HuH-7 (cell line): ENCODE measurements around the gene LCN15.
"Not testable (repeated sequence)": the region's sequence is repeated elsewhere in the genome, so short reads cannot be mapped to it uniquely, and the experiment has no call there.

Experiments used
- DNase-seq: peaks from one replicate; pipeline ENCODE4 v3.0.0; 2011; ENCODE audit warnings: low spot score

LCN15 gene

GRCh38 chr9:136722093-136722968 lies 42.0 kb downstream of the LCN15 start:
- no peak for DNase-seq

GRCh38 chr9:136721339-136722092 lies 42.8 kb downstream of the LCN15 start:
- no peak for DNase-seq

GRCh38 chr9:136720898-136721338 lies 43.4 kb downstream of the LCN15 start:
- no peak for DNase-seq

DNA sequence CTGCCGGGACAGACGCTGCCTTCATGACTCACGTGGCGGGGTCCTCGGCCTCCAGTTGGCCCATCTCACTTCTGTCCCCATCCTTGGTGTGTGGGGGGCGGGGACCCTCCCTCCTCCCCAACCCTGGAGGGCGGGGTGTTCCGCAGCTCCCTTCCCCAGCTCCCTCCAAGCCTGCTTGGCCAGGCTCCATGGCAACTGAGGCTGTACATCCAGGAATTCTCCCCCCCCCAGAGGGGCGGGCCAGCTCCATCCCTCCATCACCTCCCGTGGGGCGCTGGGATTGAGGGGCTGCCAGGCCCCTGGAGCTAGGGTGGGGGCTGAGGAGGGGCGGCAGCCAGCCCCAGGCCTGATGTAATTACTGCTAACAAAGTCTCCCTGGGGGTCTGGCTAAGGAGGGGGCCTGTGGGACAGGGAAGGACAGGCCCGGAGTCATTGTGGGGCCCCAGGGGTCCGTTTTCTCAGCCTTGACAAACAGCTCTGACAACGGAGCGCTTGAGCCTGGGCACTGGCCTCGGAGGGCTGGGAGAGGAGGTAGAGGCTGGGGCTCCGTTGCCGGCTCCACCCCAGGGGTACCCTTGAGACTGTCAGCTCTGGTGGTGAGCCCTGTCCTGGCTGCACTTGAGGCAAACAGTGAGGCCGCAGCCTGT lies 43.9 kb downstream of the LCN15 start:
- DNase-seq, result no peak

DNA sequence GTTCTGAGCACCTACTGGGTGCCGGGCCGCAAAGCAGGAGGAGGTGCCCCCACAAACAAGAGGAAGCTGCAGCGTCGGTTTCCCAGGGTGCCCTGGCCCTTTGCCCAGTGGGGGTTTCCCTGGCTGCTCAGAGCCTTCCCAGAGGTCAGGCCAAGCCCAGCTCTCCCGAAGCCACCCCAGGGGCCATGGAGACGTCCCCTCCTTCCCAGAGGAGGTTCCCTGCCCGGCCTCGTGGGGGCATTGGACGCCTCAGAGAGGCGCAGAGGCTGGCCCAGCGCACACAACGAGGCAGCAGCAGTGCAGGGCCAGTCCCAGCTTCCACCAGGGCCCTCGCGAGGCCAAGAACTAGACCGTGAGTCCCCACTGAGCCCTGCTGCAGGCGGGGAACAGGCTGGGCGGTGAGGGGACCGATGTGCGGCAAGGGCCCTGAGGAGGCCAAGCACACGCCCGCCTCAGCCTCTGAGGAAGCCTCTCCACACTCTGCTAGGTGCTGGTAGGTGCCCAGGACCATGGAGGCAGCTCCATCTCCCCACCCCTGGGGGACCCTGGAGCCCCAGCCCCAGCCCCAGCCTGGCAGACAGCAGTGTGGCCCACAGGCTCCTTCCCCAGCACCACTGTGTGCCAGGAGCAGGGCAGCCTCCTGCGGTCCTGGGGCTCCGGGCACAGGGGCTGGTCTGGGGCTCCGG lies 45.0 kb downstream of the LCN15 start:
- no peak for DNase-seq

DNA sequence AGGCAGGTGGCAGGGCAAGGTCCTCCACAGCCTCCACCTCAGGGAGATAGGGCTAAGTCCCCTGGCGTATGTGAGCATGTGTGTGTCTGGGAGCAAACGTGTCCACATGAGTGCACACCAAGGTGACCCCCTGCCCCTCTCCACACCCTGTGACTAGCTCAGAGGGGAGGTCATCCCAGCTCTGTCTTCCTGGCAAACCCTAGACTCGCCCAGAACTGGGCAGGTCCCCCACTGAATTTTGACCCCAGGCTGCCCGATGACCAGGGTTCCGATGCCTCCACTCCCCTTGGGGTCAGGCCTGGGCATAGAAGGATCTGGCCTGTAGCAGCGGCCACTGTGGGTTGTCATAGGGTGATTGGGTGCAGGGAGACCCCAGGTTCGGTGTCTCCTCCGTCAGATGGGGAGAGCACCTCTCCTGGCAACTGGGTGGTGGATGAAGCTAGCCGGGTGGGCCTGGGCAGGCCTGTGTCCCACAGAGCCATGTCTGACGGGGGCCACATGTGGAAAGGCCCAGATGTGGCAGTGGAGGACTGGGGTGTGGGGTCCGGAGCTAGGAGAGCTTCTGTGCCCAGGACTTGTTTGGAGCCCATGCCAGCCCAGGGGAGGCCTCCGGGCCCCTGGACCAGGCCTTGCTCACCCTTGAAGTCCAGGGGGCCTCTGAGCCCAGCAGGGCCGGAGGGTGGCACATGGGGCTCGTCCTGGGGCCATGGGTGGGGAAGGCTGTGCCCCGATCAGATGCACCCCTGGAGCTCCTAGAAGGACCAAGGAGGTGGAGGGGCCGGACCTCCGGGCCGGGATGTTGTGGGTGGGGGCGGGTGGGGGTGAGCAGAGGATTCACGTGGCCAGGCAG lies 45.7 kb downstream of the LCN15 start:
- no peak for DNase-seq

DNA sequence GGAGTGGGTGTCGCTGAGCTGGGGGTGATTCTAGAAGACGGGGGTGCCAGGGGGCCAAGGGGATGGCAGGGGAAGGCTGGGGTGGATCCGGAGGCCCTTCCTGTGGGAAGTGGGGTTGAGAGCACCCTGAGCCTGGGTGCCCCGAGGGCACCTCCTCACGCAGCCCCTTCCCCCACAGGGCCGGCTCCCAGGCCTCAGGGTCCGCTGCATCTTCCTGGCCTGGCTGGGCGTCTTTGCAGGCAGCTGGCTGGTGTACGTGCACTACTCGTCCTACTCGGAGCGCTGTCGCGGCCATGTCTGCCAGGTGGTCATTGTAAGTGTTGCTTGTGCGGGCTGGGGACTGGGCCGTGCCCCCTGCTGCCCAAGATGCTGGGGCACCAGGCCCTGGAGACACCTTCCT lies 46.9 kb downstream of the LCN15 start:
- no peak for DNase-seq

DNA sequence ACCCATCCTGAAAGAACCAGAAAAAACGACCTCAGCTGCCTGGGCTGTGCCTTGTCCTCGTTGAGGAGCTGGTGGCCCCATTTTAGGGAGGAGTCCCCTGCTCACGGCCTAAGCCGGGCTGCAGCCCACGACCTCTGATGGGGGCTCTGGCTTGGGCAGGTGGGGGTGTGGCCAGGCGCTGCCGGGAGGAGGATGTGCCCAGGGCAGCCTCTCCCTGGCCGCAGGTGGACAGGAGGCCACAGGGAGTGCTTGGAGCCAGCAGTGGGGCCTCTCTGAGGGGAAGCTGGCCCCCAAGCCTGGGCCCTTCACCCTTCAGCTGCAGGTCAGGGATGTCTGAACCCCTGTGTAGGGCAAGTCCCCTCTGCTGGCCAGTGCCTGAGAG lies 49.4 kb downstream of the LCN15 start:
- DNase-seq, result no peak

GRCh38 chr9:136714096-136714892 lies 50.0 kb downstream of the LCN15 start:
- no peak for DNase-seq

GRCh38 chr9:136713550-136713949 lies 50.8 kb downstream of the LCN15 start:
- no peak for DNase-seq

DNA sequence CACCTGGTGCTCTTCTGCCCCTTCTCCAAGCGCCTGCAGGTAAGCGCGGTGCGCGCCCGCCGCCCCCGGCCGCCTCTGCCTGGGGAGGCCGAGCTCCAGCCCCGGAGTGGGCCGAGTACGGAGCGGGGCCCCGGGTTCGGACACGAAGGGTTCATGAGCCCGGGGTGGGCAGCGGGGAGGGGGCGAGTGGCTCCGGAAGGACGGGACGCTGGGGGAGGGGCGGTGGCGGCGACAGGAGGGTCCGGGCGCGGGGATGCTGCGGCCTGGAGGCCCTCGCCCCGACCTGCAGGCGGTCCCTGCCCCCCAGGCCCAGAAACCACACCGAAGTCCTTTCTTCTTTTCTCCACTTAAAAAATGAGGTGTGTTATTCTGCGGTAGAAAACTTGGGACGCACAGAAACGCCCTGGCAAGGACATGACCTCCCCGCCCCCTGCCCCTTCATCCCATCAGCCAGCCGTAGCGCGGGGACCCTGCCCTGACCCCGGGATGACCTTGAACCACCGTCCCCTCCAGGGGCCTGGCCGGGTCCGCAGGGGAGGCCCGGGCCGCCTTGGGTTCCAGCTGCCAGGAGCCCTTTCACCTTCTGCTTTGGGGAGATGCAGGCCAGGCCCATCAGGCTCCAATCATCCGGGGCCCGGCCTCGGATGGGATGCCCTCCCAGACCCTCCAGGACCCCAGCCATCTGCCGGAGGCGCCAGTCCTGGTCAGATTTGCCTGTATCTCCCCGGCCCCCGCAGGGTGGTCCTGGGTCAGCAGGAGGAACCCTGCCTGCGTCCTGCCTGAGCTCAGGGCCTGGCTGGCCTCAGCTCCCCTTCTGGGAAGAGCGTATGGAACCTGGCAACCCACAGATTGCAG lies 51.4 kb downstream of the LCN15 start:
- DNase-seq, result no peak

DNA sequence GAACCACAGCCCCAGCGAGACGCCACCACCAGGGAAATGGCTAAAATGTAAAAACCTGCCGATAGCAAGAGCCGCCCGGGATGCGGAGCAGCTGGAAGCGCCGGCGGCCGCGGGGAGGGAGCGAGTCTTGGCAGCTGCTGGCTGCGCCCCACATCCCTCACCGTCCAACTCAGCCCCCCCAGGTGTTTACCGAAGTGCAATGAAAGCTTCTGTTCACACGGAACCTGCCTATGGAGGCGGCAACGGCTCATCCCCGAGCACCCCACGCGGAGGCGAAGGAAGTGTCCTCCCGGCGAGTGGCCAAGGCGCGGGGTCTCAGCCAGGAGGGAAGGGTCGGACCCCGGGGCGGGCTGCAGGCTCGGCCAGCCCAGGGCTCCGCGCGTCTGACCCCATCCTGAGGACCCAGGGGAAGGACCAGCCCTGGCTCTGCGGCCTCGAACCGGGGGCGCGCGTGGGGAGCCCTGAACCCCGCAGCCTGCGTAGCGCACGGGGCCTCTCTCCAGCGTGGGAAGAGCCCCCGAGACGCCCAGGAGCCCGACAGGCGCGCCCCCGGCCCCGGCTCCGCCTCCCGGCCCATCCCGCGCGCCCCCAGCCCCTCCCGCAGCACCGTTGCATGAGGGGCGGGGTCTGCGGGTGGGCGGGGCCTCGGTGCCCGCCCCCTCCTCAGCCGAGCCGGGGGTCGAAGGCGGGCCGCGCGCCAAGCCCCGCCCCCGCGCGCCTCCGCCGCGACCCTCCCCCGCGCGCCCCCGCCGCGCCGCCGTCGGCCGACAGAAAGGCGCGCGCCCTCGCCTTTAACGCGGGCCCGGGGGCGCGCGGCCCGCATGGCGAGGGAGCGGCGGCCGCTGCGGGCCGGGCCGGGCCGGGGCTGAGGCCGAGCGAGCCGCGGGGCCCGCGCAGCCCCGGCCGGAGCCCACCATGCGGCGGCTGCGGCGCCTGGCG lies 52.3 kb downstream of the LCN15 start, which contains the start of gene DIPK1B:
DIPK1B (plus strand) TSS at position 822 of the 939 bp plus-strand sequence; CDS start at position 916, 94 bp downstream.
- DNase-seq, result peak; percentile 96

DNA sequence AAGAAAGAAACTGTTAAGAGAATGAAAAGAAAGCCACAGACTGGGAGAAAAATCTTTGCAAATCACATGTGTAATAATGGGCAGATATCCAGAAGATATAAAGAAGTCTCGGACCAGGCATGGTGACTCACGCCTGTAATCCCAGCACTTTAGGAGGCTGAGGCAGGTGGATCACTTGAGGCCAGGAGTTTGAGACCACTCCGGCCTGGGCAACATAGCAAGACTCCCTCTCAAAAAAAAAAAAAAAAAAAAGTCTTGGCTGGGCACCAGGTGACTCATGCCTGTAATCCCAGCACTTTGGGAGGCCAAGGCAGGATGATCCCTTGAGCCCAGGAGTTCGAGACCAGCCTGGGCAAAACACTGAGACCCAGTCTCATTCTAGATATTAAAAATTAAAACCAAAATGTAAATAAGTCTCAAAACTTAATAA lies 53.1 kb downstream of the LCN15 start:
- DNase-seq, result not testable (repeated sequence)

DNA sequence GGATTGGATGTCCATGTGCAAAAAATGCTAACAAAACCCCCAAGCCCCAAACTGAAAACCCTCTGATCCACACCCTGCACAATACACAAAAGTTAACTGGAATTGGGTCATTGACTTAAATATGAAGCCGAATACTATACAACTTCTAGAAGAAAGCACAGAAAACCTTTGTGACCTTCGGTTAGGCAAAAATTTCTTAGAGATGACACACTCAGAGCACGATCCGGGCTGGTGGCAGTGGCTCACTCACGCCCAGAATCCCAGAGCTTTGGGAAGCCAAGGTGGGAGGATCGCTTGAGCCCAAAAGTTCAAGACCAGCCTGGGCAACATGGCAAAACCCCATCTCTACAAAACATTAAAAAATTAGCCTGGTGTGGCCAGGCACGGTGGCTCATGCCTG lies 53.8 kb downstream of the LCN15 start:
- no peak for DNase-seq
